ENCODE results near the gene ZNF385B.

Gene ZNF385B

DNA sequence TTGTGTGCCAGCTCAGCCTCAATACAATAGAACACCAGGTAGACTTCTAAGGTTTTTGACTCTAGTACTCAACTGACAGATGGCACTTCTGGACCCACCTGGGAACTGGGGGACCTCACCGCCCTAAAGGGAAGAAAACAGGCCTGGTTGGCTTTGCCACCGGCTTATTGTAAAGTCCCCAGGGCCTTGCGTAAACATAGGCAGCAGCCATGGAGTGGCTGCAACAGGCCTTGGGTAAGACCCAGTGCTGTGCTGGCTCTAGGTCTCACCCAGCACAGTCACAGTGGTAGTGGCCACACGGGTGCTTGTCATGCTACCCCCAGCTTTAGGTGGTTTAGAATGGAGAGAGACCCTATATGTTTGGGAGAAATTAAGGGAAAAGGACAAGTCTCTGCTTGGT is 366.1 kb downstream of the ZNF385B start:
- TF ChIP-seq, protein P1, sequence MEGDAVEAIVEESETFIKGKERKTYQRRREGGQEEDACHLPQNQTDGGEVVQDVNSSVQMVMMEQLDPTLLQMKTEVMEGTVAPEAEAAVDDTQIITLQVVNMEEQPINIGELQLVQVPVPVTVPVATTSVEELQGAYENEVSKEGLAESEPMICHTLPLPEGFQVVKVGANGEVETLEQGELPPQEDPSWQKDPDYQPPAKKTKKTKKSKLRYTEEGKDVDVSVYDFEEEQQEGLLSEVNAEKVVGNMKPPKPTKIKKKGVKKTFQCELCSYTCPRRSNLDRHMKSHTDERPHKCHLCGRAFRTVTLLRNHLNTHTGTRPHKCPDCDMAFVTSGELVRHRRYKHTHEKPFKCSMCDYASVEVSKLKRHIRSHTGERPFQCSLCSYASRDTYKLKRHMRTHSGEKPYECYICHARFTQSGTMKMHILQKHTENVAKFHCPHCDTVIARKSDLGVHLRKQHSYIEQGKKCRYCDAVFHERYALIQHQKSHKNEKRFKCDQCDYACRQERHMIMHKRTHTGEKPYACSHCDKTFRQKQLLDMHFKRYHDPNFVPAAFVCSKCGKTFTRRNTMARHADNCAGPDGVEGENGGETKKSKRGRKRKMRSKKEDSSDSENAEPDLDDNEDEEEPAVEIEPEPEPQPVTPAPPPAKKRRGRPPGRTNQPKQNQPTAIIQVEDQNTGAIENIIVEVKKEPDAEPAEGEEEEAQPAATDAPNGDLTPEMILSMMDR (IDR thresholded peaks at IDR 0.05; ENCODE audit: extremely low read depth, missing control alignments) = no peak

DNA sequence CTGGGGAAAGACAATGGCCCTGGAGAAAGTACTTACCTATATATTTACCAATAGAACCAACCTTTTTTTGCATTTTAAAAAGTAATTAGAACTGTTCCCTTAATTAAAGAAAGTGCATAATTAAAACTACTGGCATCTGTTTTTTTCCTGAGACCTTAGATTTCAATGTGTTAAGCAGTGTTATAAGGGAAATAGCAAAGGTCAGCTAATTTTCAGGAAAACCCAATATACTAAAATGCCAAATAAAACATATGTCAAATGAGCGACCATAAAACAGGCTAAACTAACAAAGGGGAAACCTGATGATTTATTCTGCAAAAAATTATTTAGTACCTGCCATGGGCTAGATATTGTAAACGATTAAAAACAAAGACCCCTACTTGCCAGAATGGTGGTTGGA is 372.8 kb downstream of the ZNF385B start:
- TF ChIP-seq, protein P1 (IDR thresholded peaks at IDR 0.05; ENCODE audit: extremely low read depth, missing control alignments) = no peak
- no peak for DNase-seq (ENCODE audit: low spot score)

More for the DNA sequence above, 366.1 kb downstream of the ZNF385B start:
- no peak for DNase-seq (ENCODE audit: low spot score)

DNA sequence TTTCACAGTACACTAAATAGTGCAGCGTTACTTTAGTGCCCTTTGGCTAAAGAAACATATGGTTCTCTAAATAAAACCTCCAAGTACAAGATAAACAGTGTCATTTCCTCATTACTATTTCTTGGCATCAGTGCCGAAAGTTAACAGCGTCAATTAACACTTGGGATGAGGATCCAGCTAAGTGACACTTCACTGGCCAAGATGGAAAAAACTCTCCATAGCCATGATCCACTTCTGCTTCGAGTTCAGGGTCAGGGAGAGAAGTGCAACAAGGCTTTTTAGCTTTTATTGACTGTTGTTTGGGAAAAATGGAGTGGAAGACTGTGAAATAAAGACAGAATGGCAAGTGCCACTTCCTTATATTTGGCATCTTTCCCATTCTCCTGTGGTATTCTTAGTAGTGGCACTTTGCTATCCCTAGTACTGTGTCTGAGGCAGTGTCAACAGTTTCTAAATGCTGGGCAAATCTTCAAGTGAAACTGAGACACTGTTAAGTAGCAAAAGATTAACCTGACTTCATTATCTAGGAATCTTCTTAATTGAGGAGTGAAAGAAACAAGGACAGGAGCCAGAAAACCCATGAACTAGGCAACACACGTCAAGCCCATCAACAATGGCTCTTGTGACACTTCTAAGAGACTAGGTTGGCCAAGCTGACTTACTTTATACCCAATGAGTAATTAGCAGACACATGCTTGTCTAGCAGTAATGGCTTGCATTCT is 374.2 kb downstream of the ZNF385B start:
- no peak for DNase-seq (ENCODE audit: low spot score)

DNA sequence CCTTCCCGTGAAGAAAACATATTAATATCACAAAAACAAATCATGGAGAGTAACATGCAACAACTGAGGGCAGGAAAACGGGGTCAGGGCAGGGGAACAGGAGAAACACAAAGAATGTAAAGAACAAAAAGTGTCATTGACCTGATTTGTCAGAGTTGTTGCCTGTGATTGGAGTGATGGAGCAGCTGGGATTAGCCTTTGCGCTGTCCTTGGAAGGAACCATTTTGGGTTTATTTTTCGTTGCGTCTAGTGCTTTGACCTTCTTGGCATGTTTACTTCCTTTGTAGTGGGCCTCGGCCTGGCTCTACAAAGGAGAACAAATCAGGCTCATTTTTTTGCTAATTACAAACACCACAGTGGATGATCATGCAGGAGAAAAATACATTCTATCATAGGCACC is 378.3 kb downstream of the ZNF385B start:
- TF ChIP-seq, protein P1 (IDR thresholded peaks at IDR 0.05; ENCODE audit: extremely low read depth, missing control alignments) = no peak
- DNase-seq (ENCODE audit: low spot score) = no peak

More for the DNA sequence above, 374.2 kb downstream of the ZNF385B start:
- TF ChIP-seq, protein P1 (IDR thresholded peaks at IDR 0.05; ENCODE audit: extremely low read depth, missing control alignments) = no peak

DNA sequence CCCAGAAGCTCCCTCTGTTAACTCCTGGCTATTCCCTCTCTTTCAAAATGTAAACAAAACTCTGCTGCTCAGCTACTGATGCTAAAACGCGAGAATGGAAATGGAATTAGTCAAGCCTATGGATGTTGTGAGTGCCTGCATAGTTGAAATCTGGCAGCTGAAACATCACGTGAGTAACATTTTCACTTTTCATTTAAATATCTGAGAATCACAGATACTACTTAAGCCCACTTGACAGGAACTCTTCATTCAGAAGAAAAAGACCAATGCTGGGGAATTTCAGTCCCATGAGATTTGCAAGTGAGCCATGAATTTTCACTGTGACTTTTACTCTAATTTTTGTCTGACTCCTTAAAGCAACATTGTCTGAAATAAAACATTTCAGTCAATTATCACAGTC is 381.5 kb downstream of the ZNF385B start:
- DNase-seq (ENCODE audit: low spot score) = no peak
- TF ChIP-seq, protein P1 (IDR thresholded peaks at IDR 0.05; ENCODE audit: extremely low read depth, missing control alignments) = no peak

DNA sequence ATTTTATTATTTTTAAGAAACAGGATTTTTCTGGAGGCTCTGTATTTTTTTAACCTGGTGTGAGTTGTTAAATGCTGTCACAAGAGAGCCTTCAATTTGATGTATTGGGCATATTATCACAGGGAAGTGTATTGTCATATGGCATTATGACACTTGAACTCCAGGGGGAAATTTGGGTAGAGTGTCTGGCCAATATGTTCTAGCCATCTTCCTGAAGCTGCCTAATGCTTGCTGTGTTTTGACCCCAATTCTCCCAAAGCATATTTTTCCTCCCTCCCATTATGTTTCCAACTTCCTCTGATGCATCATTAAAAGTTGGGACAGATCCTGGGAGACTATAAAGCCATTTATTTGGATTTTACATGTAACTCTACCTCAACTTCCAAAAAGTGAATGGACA is 382.6 kb downstream of the ZNF385B start:
- TF ChIP-seq, protein P1 (IDR thresholded peaks at IDR 0.05; ENCODE audit: extremely low read depth, missing control alignments) = no peak
- DNase-seq (ENCODE audit: low spot score) = no peak

DNA sequence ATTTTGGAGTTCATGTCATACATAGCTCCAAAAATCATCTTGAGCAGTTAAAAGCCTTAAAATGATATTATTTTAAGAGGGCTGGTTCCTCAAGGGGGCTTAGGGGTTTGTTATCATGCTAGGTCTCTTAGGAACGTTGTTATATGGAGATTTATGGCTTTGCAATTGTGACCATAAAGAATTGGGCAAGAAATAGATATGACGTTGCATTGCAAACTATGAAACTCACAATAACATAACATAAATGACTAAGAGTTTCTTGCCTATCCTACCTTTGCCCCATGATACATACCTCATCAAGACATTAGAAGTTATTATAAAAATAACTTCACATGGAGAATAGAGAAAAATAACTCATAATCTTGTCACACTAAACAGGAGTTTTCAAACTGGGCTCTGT is 390.4 kb downstream of the ZNF385B start:
- TF ChIP-seq, protein P1 (IDR thresholded peaks at IDR 0.05; ENCODE audit: extremely low read depth, missing control alignments) = no peak
- no peak for DNase-seq (ENCODE audit: low spot score)

Measured in GM20000 (cell line).